Measurements from ENCODE around the gene RBBP6. TPM values are rescaled to one million over a fixed set of nuclear protein-coding genes. Genes with fewer than 3 reads are reported as not detected.

Gene RBBP6
- total RNA-seq, 1 experiment from 2014 or later = 54.8 TPM

DNA sequence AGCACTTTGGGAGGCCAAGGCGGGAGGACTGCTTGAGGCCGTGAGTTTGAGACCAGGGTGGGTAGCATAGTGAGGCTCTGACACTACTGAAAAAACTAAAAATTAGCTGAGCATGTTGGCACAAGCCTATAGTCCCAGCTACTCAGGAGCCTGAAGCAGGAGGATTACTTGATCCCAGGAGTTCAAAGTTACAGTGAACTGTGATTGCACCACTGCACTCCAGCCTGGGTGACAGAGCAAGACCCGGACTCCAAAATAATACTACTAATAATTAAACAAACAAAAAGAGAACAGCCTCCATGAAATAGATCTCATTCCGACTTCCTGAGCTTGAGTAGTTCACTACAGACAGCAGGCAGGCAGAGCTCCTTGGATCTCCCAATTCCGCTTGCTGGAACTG lies 2.7 kb upstream of the RBBP6 start:
- Histone ChIP-seq H4K8ac (replicated peaks; ENCODE audit: insufficient read length, low read depth, low read length) (no peak overlapping the region), H2AK5ac (ENCODE audit: insufficient read length, low read length) (no peak overlapping the region), H3K79me2 (ENCODE audit: insufficient read depth, low read length) (peaks cover 18% of the 10 kb centered on the region; the same call in 1 of the 2 replicates), H3K56ac (ENCODE audit: insufficient read length, low read depth, low read length) (no peak overlapping the region), H3K23ac (ENCODE audit: insufficient read length, low read depth, low read length) (no peak overlapping the region), H2BK120ac (ENCODE audit: low read depth, low read length, poor library complexity, severe bottlenecking) (no peak overlapping the region), H2AFZ (ENCODE audit: low read length) (no peak overlapping the region), H3K4ac (ENCODE audit: low read depth, low read length) (no peak overlapping the region), H2BK5ac (ENCODE audit: insufficient read length, low read length) (no peak overlapping the region), H3K23me2 (ENCODE audit: insufficient read length, low read depth, low read length, poor library complexity, severe bottlenecking) (peaks cover 8% of the 10 kb centered on the region), H3K18ac (ENCODE audit: insufficient read length, low read depth, low read length) (no peak overlapping the region), H2BK15ac (ENCODE audit: low read depth, low read length) (no peak overlapping the region), H3K79me1 (ENCODE audit: insufficient read depth, low read depth, low read length, poor library complexity, severe bottlenecking) (no peaks in the 10 kb centered on the region), H4K20me1 (ENCODE audit: control insufficient read depth, insufficient read depth, insufficient read length) (no peaks in the 10 kb centered on the region), H3K27me3 (ENCODE audit: insufficient read depth, low read length) (no peaks in the 10 kb centered on the region), H2BK12ac (ENCODE audit: insufficient read length, low read depth, low read length) (no peak overlapping the region), H3K9ac (ENCODE audit: extremely low read depth, insufficient read length, low read length) (no peak overlapping the region), H4K91ac (ENCODE audit: insufficient read length, low read depth, low read length) (no peak overlapping the region), H3T11ph (ENCODE audit: low read length) (no peak overlapping the region), H3K4me2 (ENCODE audit: insufficient read depth, insufficient read length, low read length) (no peak overlapping the region), H3K9me3 (ENCODE audit: control insufficient read depth, low read depth, low read length) (no peaks in the 10 kb centered on the region), H4K5ac (ENCODE audit: insufficient read length, low read depth, low read length) (no peak overlapping the region), H3K4me1 (ENCODE audit: insufficient read depth, low read length) (no peaks in the 10 kb centered on the region), H2BK20ac (ENCODE audit: low read depth, low read length, poor library complexity, severe bottlenecking) (no peak overlapping the region), H3K14ac (ENCODE audit: insufficient read depth, low read length) (no peak overlapping the region), H3K27ac (ENCODE audit: insufficient read length, low read depth, low read length) (no peak overlapping the region)
- peaks cover 2% of the 10 kb centered on the region in 2 experiments; a peak in 2 of 5 replicates for H3K9me3 Mint-ChIP-seq
- no peaks in the 10 kb centered on the region for H3K27me3 Mint-ChIP-seq (ENCODE audit: low read depth)
- H3K36me3 Mint-ChIP-seq (ENCODE audit: insufficient read depth in 1 of 3, low read depth in 3 of 3) = peaks cover 7 to 12% (median 11%) of the 10 kb centered on the region in 3 experiments; a peak in 6 of 7 replicates
- WGBS (ENCODE audit: extremely low coverage, insufficient read length, low lambda C conversion rate) = no CpG with 5 or more reads among the region's 5 CpGs
- no peak overlapping the region for H3K4me3 Mint-ChIP-seq
- H3K4me1 Mint-ChIP-seq = peaks cover 5% of the 10 kb centered on the region in 2 experiments
- TF ChIP-seq, protein P1, sequence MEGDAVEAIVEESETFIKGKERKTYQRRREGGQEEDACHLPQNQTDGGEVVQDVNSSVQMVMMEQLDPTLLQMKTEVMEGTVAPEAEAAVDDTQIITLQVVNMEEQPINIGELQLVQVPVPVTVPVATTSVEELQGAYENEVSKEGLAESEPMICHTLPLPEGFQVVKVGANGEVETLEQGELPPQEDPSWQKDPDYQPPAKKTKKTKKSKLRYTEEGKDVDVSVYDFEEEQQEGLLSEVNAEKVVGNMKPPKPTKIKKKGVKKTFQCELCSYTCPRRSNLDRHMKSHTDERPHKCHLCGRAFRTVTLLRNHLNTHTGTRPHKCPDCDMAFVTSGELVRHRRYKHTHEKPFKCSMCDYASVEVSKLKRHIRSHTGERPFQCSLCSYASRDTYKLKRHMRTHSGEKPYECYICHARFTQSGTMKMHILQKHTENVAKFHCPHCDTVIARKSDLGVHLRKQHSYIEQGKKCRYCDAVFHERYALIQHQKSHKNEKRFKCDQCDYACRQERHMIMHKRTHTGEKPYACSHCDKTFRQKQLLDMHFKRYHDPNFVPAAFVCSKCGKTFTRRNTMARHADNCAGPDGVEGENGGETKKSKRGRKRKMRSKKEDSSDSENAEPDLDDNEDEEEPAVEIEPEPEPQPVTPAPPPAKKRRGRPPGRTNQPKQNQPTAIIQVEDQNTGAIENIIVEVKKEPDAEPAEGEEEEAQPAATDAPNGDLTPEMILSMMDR (conservative IDR thresholded peaks at IDR 0.05) = no peak
- 0 out of 7 replicates have a peak overlapping the region, but pooled peaks of 1 of the 3 experiments have one; percentile 57 for H3K27ac Mint-ChIP-seq
- no peak for DNase-seq

Data from H9 (cell line).